Measurements from ENCODE around the gene FARP1.

DNA sequence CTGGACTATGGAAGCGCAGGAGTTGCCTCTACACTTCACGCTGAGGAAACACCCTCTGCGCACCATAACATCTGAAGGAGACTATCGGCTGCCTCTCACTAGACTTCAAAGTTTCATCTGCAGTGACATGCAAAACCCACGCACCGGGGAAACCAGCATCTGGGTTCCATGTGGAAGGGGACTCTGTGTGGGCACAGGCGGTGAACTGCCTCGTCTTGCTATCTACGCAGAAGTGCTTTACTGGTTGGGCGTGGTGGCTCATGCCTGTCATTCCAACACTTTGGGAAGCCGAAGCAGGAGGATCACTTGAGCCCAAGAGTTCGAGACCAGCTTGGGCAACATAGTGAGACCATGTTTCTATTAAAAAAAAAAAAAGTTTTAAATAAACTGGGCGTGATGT, 317.6 kb downstream of the FARP1 start:
- TF ChIP-seq, protein P1, sequence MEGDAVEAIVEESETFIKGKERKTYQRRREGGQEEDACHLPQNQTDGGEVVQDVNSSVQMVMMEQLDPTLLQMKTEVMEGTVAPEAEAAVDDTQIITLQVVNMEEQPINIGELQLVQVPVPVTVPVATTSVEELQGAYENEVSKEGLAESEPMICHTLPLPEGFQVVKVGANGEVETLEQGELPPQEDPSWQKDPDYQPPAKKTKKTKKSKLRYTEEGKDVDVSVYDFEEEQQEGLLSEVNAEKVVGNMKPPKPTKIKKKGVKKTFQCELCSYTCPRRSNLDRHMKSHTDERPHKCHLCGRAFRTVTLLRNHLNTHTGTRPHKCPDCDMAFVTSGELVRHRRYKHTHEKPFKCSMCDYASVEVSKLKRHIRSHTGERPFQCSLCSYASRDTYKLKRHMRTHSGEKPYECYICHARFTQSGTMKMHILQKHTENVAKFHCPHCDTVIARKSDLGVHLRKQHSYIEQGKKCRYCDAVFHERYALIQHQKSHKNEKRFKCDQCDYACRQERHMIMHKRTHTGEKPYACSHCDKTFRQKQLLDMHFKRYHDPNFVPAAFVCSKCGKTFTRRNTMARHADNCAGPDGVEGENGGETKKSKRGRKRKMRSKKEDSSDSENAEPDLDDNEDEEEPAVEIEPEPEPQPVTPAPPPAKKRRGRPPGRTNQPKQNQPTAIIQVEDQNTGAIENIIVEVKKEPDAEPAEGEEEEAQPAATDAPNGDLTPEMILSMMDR (IDR thresholded peaks at IDR 0.05; ENCODE audit: low read depth, low read length, poor library complexity, severe bottlenecking), result no peak
- TF ChIP-seq EZH2phosphoT487 (IDR thresholded peaks at IDR 0.05; ENCODE audit: borderline replicate concordance, low read length), result no peak

All from DOHH2 (cell line).